Measurements from ENCODE around the gene MRPS34.

Gene MRPS34

DNA sequence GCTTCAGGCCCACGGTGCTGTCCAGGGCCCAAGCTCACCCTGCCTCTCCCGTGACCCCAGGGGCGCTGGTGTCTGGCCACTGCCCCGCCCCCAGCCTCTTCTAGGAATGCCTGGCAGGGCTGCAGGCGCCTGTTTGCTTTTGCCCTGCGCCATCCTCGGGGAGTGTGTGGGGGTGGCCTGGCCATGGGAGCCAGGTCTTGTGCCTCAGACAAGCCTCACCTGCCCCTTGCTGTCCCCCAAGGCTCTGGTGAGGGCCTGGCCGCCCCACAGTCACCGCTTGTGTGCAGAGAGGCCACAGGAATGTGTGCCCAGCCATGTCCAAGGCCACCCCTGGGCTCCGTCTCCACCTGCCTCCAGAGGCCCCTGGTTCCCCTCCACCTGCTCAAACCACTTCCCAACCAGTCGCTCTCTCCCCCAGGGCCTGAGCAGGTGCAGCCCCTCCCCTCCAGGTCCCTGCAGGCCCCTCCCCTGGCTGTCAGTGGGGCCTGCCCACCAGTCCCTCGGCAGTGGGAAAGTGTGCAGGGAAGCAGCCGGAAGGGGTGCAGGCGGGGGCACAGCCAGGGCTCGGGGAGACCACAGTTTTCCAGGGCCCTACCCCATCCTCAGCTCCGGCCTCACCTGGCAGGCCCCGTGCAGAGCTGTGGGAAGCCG is 21.4 kb upstream of the MRPS34 start:
- no peak for DNase-seq (ENCODE audit: low spot score)

- DNase-seq (ENCODE audit: low spot score) = no peak
These were observed 20.8 kb upstream of the MRPS34 start, which contains the start of gene IGFALS for GRCh38 chr16:1793578-1794220. IGFALS (minus strand) TSS chr16:1793705; CDS start chr16:1793652, 53 bp downstream.

DNA sequence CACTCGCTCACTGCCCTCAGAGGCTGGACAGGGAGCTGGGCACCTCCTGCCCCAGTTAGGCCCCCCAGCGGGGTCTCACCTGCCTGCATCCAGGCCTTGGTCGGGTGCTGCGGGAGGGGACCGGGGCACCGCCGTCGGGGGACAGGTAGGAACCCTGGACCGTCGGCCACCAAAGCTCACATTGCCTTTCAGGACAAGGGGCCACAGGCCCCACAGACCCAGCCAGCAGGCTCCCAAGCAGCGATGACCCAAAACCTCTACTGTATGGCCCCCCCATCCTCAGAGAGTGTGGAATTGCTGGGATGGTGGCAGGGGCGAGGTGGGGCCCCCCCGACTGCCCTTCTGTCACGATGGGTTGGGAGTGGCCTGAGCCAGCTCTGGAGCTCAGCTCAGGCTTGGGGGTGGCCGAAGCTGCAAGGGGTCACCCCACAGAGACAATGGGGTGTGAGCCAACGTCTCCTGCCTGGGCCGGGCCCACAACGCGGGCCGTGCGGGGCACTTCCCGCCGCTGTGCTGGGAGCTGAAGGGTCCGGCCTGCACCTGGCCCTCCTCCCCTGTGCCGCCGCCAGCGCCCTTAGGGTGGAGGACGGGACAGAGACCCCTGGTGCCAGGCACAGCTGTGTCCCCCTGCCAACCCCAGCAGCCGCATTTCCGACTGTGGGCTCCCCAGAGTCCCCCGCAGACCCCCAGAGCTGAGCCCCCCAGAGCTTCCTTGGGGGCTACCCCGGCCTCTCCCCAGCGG is 20.1 kb upstream of the MRPS34 start:
- no peak for DNase-seq (ENCODE audit: low spot score)

GRCh38 chr16:1791943-1792812 is 19.2 kb upstream of the MRPS34 start:
- no peak for DNase-seq (ENCODE audit: low spot score)

GRCh38 chr16:1791256-1791942 is 18.5 kb upstream of the MRPS34 start:
- no peak for DNase-seq (ENCODE audit: low spot score)

DNA sequence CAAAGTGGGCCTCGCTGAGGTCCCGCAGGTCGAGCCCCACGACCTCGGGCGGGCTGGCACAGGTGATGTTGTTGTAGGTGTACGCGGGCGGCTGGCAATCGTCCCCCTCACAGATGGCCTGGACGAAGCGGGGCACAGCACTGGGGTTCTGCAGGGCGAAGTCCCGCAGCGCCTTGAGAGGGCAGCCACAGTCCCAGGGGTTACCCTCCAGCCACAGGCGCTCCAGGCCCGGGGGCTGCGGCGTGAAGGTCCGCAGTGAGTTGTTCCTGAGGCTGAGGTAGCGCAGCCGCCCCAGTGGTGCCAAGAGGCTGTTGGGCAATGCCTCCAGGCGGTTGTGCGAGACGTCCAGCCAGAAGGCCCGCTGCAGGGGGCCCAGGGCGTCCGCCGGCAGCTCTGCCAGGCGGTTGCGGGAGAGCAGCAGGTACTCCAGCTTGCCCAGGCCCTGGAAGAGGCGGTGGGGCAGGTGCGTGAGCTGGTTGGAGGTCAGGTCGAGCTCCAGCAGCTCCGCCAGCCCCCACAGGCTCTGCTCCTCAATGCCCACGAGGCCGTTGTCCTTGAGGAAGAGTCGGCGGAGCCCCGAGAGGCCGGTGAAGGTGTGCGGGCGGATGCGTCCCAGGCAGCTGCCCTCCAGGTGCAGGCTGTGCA is 17.8 kb upstream of the MRPS34 start:
- no peak for DNase-seq (ENCODE audit: low spot score)

- DNase-seq (ENCODE audit: low spot score) = no peak
These were observed 17.3 kb upstream of the MRPS34 start for GRCh38 chr16:1790261-1790610.

GRCh38 chr16:1789643-1790045 is 16.7 kb upstream of the MRPS34 start:
- no peak for DNase-seq (ENCODE audit: low spot score)

GRCh38 chr16:1788708-1789100 is 15.8 kb upstream of the MRPS34 start:
- DNase-seq (ENCODE audit: low spot score) = no peak

DNA sequence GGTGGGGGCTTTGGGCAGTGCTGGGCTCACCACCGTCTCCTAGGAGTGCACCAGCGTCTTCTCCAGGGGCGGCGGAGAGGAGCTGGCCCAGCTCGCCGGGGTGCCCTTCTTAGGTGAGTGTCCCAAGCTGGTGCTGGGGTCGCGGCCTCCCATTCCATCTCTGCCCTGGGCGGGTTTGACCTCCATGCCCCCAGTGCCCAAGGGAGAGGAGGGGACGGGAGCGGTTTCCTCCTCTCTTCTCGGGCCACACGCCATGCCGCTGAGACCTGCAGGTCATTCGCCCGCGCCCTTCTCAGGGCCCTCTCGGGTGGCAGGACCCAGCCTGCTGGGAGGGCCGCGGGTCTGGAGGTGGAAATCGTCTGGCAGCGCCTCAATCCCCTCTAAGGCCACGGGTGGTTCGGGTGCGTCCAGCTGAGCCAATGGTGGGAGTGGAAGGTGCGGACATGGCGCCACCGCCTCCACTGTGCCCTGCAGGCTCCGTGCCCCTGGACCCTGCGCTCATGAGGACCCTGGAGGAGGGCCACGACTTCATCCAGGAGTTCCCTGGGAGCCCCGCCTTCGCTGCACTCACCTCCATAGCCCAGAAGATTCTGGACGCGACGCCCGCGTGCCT is 15.3 kb upstream of the MRPS34 start:
- no peak for DNase-seq (ENCODE audit: low spot score)

GRCh38 chr16:1787322-1788094 is 14.6 kb upstream of the MRPS34 start:
- DNase-seq (ENCODE audit: low spot score) = no peak

- no peak for DNase-seq (ENCODE audit: low spot score)
These were observed 14.1 kb upstream of the MRPS34 start for GRCh38 chr16:1787056-1787321.

DNA sequence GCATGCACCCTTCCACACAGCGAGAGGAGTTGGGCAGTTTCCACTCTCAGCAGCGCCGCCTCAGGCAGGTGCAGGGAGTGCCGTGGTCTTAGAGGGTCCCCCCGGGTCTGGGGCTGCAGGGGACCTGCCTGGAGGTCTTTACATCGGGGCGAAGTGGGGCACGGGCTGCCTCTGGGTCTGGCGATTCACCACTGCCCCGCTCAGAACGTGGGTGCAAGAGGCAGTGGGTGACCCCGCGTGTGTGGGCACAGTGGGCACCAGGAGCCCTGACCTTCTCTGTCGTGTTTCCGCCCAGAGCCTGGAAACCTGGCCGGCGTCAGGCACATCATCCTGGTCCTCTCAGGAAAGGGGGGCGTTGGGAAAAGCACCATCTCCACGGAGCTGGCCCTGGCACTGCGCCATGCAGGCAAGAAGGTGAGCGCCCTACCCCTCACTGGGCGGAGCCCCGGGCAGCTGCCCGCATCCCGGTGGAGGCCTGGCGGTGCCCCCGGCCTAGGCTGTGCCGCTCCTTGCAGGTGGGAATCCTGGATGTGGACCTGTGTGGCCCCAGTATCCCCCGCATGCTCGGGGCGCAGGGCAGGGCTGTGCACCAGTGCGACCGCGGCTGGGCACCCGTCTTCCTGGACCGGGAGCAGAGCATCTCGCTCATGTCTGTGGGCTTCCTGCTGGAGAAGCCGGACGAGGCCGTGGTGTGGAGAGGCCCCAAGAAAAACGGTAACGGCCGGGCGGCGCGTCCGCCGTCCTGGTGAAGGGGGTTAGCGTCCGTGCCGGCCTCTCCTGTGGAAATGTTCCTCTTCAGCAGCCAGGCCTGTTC is 13.5 kb upstream of the MRPS34 start:
- DNase-seq (ENCODE audit: low spot score) = no peak

DNA sequence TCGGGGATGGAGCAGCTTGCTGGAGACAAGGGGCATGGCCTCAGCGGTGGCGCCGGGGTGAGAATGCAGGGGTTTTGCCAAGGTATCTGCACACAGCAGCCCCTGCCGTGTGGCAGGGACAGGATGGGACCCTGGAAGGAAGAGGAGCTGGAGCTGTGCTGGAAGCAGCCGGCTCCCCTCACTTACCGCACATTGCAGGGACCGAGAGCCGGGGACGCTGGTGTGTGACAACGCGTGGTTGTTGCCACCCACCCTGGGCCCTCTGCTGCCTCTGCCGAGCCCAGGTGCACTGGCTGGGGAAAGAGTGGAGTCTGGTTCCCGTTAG is 12.9 kb upstream of the MRPS34 start:
- DNase-seq (ENCODE audit: low spot score) = no peak

DNA sequence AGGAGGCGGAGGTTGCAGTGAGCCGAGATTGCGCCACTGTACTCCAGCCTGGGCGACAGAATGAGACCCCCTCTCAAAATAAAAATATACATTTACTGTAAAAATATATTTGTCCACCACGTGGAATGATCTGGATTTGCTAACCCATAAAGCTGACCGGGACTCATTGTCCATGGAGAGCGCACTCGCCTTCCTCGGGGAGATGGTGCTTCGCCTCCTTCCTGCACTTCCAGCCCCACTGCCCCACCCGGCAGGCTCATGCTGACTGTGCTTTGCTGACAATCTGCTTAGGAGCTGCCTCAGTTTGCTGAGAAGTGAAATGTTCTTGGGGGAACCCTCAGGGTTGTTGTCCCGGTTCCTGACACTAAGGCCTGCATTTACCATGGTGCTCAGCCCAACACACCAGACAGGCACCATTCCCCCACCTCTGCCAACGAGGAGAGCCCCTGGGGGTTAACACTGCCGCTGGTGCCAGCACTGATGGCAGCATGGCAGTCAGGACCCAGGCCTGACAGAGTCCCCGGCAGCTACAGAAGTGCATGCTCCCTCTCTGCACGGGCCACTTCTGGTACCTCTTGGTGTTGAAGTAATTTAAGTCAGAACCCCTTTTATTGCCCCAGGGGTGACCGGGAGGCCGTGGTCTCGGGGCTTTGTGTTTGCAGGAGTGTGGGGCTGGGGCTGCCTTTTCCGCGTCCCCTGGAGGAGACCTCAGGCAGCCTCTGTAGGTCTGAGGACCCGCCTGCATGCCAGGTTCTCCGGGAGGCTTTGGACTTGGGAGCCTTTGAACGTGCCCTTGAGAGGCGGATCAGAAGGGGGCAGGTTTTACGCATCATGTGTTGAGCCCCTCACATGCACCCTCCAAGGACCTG is 12.3 kb upstream of the MRPS34 start:
- DNase-seq (ENCODE audit: low spot score) = no peak

- DNase-seq (ENCODE audit: low spot score) = peak; percentile 100
These were observed 9.7 kb upstream of the MRPS34 start, which contains the start of the genes NUBP2 and SPSB3 for GRCh38 chr16:1782408-1783264. NUBP2 (plus strand) TSS chr16:1782960; CDS start chr16:1783021, 61 bp downstream. SPSB3 (minus strand) TSS chr16:1782571; CDS start chr16:1781483, 1,088 bp downstream.

DNA sequence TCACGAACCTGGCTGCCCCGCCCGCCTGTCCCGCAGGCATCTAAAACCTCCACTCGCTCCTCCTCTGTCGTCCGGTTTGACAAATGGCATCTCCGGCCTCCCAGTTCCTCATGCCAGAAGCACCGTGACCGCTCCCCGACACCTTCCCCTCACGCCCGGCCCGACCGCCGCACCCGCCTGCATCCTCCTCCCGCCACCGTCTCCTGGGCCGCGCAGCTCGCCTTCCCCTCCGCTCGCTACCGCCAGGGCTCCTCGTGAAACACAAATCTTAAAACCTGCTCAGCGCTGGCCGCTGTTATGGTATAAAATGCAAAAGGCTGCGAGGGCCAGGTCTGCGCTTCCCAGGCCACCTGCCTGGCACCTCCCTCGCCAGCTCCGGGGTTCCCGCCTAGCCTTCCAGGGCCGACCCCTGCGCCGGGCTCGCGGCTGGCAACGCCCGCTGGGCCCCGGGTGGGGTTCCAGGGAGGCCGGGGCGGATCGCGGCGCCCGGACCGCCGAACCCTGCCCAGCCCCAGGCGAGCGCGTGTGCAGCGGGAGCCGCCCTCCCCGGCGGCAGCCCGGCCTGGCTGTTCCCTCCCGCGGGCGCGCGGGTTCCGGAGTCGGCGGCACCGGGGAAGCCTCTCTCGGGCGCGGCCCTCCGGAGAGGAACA is 8.9 kb upstream of the MRPS34 start:
- DNase-seq (ENCODE audit: low spot score) = peak; percentile 51
